ENCODE measurements around the gene SGMS1.
"Not testable (repeated sequence)": the region's sequence is repeated elsewhere in the genome, so short reads cannot be mapped to it uniquely, and the experiment has no call there.

GRCh38 chr10:50669957-50670356 lies 46.2 kb upstream of the SGMS1 start:
- not testable (repeated sequence) for TF ChIP-seq EZH2 (IDR thresholded peaks at IDR 0.05; ENCODE audit: borderline replicate concordance, low read depth, low read length, severe bottlenecking); JUN (IDR thresholded peaks at IDR 0.05; ENCODE audit: borderline replicate concordance, insufficient read depth, insufficient read length, low read depth); POLR2A (IDR thresholded peaks at IDR 0.05; ENCODE audit: low read depth, low read length)
- TF ChIP-seq, protein P1, sequence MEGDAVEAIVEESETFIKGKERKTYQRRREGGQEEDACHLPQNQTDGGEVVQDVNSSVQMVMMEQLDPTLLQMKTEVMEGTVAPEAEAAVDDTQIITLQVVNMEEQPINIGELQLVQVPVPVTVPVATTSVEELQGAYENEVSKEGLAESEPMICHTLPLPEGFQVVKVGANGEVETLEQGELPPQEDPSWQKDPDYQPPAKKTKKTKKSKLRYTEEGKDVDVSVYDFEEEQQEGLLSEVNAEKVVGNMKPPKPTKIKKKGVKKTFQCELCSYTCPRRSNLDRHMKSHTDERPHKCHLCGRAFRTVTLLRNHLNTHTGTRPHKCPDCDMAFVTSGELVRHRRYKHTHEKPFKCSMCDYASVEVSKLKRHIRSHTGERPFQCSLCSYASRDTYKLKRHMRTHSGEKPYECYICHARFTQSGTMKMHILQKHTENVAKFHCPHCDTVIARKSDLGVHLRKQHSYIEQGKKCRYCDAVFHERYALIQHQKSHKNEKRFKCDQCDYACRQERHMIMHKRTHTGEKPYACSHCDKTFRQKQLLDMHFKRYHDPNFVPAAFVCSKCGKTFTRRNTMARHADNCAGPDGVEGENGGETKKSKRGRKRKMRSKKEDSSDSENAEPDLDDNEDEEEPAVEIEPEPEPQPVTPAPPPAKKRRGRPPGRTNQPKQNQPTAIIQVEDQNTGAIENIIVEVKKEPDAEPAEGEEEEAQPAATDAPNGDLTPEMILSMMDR (IDR thresholded peaks at IDR 0.05; ENCODE audit: extremely low read depth in 1 of 2, insufficient read depth in 1 of 2, low read depth in 1 of 2, low read length in 2 of 2), result not testable (repeated sequence)

All from endothelial cell of umbilical vein (primary cell).